Stimulated activated CD4-positive, alpha-beta T cell treated with anti-CD3 and anti-CD28 coated beads, Interleukin-15, amount 100 ng/mL, for 48 hours (primary cell): ENCODE results near the gene PXT1.
"Not testable (repeated sequence)": the region's sequence is repeated elsewhere in the genome, so short reads cannot be mapped to it uniquely, and the experiment has no call there.

Source experiments
- DNase-seq, 2 donors: peaks; one replicate each; pipeline ENCODE4 v3.0.0-alpha.2; 2020; ENCODE audit warnings: low read depth in 2 of 2

The PXT1 gene, protein sequence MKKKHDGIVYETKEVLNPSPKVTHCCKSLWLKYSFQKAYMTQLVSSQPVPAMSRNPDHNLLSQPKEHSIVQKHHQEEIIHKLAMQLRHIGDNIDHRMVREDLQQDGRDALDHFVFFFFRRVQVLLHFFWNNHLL

DNA sequence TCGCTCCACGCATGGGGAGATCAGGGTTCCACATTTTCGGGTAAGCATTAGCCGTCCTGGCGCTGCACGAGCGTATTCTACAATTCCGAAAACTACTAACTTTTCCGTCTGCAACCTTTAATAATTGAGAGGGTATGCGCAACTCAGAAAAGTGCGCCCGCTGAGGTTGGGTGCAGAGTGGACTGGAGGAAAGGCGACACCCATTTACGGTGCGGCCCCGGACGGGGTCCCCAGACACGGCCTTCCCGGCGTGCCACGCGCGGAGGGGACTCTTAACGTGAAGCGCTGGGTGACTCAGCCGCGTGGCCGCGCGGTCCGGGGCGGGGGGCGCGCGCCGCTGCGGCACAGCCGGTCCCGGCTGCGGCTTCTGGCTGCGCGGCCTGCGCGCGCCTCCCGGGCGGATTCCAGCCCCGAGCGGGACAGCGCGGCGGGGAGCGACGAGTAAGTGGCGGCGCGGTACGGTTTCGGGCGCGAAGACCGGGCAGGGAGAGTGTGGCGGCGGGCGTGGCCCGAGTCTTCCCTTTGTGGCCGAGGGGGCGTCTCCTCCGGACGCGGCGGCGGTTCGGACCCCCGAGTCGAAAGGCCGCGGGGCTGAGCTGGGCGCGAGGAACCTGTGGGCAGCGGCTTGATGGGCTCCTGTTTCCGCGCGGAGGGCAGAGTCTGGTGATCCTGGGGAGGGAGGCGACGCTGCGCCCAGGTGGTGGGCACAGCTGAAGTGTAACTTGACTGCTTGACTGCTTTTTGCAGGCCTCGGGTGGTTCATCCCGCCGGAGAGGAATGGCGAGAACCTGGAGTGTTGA is at the start of gene PXT1, which contains the start of gene KCTD20:
PXT1 (minus strand) TSS at position 184 of the 800 bp plus-strand sequence. CDS start 16,772 bp downstream, outside the sequence.
KCTD20 (plus strand) TSS at position 330 of the 800 bp plus-strand sequence. CDS start 27,098 bp downstream, outside the sequence.
- peak; percentile 84 to 86 for DNase-seq

DNA sequence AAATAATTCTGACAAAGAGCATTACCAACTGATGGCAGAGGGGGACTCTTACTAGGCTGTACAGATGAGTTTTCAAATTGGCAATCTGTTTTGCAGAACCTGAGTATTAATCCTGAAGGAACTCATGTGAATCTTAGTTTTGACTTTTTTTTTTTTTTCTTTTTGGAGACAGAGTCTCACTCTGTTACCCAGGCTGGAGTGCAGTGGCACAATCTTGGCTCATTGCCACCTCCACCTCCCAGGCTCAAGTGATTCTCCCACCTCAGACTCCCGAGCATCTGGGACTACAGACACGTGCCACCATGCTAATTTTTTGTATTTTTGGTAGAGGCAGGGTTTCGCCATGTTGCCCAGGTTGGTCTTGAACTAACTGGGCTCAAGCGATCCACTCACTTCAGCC is 49.4 kb upstream of the PXT1 start:
- no peak for DNase-seq

DNA sequence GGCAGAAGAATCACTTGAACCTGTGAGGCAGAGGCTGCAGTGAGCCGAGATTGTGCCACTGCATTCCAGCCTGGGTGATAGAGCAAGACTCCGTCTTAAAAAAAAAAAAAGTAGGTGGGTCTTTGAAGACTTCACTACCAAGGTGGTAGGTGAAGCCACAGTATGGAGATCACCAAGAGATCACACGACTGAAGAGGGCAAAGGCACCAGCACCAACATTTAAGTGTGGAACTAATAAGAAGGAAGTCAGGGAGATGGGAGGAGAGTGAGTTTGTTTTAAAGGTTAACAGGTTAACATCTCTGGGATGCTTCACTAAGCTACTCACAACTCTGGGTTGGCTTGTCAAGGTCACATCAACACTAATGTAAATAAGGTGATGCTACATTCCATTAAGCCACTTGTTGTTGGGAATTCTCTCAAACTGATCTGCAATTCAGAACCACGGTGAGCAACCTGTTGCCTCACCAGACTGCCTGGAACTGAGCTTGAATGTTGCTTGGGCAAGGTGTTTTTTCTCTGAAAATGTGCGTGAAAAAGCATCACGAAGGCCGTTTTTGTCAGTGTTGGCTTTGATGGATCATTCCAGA is 48.8 kb upstream of the PXT1 start:
- no peak for DNase-seq

DNA sequence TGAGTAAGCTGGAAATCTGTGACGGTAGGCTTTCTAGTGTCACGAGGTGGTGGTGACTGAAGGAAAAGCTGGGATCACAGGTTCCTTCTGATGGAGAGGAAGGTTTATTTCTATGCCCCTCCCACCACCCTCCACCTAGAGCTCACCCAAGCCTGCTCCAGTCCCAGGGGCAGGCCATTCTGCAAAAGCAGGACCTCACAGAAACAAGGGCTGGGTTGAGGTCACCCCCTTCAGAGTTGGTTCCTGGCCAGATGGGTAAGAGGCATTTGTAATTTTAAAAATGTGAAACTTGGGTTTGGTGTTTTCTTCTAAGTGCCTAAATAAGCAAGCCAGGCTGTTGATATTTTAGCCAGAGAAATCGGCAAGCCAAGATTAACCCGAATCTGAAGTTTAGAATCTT is 46.8 kb upstream of the PXT1 start:
- no peak for DNase-seq

DNA sequence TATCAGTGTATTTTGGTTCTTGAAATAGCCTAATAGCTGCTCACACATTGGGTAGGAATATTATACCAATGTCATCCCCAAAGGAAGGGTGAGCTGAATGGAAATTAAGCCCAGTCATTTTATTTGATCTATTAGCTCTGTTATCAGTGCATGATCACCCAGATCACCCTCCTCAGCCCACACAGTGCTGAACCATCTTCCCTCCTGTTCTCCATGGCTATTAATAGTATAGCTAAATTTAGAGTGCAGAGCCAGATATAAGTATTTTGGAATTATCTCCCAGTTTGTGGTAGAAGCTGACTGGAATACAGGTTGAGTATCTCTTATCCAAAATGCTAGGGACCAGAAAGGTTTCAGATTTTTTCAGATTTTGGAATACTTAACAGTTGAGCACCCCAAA is 45.6 kb upstream of the PXT1 start:
- no peak for DNase-seq

DNA sequence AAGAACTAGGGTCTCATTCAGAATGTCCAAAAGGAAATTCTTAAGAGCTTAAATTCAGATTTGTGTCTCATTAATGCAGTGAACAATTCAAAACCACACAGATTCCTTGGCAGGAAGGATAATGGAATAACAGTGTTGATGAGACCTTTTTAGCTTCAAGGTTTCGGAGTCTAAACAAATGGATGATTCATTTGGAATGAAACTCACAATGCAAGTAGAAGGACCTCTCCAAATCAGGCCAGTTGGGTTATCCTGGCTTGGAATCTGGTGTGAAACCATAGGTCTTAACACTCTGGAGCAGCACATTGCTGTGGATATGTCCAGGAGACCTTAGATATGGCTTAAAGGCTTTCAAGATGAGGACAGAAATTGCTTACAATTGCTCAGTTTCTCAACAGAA is 45.0 kb upstream of the PXT1 start:
- no peak for DNase-seq

DNA sequence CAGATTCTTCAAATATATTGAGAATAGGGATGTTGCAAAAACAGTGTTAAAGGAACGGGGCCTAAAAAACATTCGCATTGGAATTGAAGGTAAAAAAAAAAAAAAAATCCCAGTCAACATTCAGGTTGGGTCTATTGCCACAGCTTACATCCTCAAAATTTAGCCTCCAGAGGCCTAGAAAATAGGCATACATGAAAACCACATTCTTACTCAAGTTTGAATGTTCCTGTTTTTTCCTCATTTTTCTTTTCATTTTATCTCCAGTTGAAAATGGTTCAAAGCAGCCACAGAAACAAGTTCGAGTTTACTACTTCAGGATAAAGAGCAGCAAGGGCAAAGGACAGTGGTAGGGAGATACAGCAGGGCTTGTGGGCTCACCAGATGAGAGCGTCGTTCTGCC is 42.1 kb upstream of the PXT1 start:
- no peak for DNase-seq

DNA sequence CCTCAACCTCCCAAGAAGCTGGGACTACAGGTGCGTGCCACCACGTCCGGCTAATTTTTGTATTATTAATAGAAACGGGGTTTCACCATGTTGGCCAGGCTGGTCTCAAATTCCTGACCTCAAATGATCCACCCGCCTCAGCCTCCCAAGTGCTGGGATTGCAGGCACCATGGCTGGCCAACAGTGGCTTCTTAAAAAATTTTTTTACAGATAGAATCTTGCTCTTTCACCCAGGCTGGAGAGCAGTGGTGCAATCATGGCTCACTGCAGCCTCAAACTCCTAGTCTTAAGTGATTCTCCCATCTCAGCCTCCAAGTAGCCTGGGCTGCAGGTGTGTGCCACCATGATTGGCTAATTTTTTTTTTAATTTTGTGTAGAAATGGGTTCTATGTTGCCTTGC is 40.7 kb upstream of the PXT1 start:
- not testable (repeated sequence) for DNase-seq

DNA sequence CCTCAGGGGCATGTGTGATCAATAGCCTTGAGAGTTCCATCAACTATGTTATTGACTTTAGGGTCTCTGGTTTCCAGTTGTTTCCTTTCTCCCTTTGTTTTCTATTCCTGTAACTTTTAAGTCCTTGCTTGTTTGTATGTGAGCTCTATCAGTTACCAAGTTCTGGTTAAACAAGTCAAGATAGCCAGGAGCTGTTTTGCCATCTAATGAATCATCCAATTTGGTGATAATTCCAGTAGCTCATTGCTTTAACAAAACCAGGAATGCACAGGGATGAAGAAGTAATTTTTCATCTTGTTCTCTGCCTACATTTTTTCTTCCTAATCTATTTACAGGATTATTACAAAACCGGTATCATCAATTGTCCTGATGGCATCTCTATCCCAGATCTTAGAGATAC is 36.6 kb upstream of the PXT1 start:
- DNase-seq, result no peak

DNA sequence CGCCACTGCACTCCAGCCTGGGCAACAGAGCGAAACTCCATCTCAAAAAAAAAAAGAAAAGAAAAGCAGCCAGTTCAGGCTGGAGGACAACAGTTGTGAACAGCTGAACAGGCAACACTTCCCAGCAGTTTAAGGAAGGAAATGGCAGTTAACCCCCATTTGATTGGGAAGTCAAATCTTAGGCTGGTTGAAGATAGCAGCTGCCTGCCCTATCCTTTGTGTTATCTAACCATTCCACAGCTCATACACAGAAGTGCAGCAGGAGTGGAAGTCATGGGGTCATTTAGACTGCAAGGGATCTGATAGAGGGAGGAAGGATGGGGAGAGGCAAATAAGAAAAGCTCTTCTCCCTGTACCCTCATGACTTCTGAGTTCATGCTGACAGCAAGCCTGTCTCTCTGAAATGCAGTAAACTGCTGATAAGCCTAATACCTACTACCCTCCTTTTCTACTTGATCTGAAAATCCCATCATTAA is 35.4 kb upstream of the PXT1 start:
- DNase-seq, result no peak

DNA sequence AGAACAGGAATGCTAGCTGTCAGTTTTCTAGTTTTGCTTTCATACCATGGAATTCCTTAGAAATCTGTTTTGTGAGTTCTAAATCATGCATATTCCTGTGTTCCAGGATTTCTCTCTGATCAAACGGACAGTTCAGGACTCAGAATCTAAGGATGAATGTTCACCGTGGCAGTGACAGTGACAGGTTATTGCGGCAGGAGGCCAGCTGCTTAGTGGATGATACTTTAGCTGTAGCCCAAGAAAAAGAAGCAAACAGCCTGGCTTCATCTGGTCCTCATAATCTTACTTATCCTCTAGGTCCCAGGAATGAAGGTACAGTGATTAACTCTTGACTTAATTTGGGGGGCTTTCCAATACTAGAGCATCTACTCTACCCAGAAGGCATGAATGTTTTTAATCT is 27.3 kb upstream of the PXT1 start:
- no peak for DNase-seq

DNA sequence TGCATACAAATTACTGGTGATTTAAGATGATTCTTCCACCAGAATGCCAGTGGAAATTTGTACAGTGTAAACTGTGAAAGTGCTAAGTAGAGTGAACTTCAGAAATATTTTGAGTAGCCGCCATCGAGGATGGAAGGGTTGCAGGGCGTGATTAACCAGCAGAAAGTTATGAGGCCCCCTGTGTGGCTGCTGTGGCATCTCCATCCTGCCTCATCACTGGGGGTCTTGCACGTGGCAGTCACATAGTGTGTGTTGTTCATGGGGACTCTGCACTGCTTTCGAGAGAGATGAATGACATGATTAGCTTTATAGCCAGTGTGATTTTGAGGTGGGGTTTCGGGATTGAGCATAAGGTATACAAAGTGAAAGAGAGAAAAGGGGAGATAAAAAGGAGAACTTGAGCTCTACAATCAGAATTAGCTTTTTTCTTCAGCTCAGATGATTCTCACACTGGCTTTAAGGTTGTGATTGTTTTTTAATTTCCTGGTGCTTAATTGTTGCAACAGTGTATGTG is 26.6 kb upstream of the PXT1 start:
- DNase-seq, result no peak

DNA sequence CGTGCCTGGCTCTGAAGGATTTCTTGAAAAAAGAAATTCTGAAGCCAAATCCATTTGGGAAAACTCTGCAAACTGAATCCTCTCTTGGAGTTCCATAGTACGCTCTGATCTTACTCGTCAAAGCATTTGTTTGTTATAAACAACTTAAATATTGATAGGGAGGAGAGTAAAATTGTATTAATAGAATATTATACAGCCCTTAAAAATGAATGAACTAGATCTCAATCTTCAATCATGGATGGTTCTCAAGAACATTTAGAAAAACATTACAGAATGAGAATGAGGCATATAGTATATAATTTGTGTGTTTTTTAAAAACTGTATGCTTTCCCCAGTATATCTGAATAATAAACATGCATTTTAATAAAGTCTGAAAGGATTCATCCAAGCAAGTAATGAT is 25.0 kb upstream of the PXT1 start:
- no peak for DNase-seq

DNA sequence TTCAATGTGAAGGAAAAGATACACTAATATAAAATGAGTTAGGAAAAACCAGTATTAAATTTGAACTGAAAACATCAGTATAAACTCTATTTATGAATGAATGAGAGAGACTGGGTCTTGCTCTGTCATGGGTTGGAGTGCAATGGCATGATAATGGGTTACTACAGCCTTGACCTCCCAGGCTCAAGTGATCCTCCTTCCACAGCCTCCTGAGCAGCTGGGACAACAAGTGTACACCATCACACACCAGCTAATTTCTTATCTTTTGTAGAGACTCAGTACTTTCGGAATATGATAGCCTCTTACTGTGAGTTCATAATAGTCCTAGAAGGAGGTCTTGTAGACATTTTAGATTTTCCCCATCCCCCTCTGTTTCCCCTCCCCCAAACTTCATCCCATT is 21.6 kb upstream of the PXT1 start:
- DNase-seq, result no peak

DNA sequence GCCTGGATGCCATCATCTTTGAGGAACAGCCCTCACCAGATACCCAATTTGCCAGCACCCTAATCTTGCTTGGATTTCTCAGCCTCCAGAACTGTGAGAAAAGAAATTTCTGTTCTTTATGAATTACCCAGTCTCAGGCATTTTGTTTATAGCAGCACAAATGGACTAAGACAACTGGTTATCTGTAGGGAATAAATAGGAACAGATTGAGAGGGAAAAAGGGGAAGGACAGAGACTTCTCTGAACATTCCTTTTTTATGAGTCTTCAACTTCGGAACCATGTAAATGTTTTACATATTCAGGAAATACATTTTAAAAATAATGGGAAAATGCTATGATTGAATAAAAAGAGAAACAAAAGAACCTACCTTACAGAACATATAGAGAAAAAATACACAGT is 21.0 kb upstream of the PXT1 start:
- DNase-seq, result no peak

DNA sequence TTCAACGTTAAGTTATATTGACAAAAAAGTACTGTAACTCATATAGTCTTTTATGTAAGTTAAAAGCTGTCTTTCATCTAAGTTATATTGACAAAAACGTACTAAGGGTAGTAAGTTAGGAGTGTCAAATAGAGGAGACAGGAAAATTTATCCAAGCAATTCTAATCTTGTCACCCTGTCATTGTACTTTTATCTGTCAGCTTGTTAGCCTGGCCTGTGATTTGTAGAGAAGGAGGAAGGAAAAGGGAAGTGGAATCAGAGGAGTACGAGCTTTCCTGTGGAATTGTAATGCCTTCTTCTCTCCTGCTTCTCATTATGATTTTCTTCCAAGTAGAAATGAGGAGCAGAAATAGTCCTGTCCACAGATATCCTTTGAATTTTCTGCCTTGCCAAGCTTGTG is 19.0 kb upstream of the PXT1 start:
- DNase-seq, result no peak

DNA sequence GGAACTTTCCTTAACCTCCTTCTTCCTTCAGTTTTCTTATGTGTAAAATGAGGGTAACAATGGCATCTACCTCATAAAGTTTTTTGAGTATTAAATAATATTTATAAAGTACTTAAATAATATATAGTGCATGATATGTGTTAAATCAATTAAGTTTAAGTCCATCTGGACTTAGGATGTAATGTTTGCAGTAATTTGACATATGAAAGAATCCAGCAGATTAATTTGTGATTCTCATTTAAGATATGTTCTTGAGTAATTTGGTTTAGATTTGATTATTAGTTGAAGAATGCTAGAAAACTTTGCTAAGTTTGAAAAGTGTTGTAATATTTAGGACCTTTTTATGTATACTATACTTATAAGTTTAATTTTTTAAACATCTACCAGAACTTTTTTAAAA is 18.3 kb upstream of the PXT1 start:
- no peak for DNase-seq

DNA sequence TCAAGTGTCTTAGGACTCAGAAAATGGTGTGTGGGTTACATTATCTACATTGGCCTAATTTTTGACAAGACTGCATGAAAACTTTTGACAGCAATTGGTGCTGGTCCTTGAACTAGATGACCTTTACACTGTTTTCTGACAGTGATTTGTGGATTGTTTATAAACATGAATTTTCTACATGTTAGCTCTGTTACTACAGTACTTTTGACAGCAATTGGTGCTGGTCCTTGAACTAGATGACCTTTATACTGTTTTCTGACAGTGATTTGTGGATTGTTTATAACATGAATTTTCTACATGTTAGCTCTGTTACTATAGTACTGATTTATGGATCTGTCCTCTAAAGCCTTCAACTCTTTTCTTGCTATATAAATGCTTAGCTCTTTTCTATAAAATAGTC is 16.8 kb upstream of the PXT1 start:
- no peak for DNase-seq

DNA sequence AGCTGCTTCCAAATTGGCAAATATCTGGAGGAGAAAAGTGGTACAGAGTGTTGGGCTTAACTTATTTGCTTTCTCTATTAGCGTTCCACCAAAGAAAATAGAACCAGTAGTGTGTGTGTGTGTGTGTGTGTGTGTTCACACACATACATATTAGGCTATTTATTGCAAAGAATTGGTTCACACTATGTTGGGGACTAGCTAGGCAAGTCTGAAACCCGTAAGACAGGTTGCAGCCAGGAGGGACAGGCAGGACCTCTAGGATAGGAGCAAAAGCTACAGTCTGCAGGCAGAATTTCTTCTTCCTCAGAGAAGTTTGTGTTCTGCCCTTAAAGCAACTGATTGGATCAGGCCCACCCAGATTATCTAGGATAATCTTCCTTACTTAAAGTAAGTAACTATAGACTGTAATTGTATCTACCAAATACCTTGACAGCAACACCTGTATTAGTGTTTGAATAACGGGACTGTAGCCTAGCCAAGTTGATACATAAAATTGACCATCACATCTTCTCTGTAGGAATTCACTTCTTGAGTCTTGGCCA is 12.9 kb upstream of the PXT1 start:
- no peak for DNase-seq

DNA sequence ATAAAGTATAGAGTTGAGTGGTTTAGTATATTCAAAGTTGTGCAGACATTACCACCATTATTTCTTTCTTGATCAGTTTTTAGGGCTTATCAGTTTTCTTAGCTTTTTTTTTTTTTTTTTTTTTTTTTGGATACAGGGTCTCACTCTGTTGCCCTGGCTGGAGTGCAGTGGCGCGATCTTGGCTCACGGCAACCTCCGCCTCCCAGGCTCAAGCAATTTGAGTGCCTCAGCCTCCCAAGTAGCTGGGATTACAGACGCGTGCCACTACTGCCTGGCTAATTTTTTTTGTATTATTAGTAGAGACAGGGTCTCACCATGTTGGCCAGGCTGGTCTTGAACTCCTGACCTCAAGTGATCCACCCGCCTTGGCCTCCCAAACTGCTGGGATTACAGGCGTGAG is 10.2 kb upstream of the PXT1 start:
- not testable (repeated sequence) for DNase-seq

DNA sequence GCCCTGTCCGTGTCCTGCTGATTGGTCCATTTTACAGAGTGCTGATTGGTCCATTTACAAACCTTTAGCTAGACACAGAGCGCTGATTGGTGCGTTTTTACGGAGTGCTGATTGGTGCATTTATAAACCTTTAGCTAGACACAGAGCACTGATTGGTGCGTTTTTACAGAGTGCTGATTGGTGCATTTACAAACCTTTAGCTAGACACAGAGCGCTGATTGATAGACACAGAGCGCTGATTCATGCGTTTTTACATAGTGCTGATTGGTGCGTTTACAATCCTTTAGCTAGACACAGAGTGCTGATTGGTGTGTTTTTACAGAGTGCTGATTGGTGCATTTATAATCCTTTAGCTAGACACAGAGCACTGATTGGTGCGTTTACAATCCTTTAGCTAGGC is 6.5 kb upstream of the PXT1 start:
- not testable (repeated sequence) for DNase-seq

DNA sequence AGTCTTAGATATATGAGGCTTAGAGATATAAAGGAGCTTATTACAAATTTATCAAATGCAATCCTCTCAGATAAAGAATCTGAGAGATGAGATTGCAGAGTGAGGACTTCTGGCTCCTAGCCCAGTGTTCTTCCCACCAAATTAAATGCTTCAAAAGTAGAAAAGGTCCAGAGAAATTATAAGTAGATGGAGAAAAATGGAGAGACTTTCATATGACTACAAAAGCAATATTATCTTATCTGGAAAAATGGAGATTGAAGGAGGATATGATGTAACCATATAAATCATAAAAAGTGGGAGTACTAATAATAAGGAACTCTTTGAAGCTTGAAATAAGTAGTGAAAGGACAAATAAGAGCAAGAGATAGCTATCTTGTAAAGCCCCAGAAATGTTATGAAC is 3.0 kb upstream of the PXT1 start:
- no peak for DNase-seq

DNA sequence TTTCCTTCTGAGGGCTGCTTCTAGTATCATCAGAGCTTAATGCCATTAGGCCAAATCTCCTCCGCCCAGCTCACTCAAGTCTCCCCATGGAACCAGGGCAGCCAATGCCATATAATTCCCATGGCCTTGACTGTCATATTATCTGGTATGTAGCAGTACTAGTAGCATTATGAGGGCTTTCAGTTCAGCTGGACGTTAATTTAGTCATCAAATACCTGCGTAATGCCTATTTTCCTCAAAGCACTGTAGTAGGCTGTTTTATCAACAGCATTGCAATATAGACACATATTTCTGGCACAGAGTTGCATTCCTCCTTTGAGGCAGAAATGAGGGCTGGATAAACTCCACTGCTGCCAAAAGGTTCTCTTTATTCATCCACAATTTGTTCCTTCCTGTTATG is 1.8 kb upstream of the PXT1 start:
- no peak for DNase-seq
